CD4-positive, alpha-beta T cell (primary cell): ENCODE data around the gene TRIM34. TPM values are rescaled to one million over a fixed set of nuclear protein-coding genes. Genes with fewer than 3 reads are reported as not detected.
"Not testable (repeated sequence)": the region's sequence is repeated elsewhere in the genome, so short reads cannot be mapped to it uniquely, and the experiment has no call there.

Experiments used
- ATAC-seq: fragments of 200-7000 bp; cut with Tn5 transposase; one replicate; pipeline ENCODE4 v1.10.0; 2022; ENCODE audit warnings: mild to moderate bottlenecking; ENCODE audit not compliant: poor library complexity
- CTCF ChIA-PET: fragments of 350-600 bp; sonication (Branson Sonifier 250); formaldehyde crosslinking; loops from one replicate; lab custom pipeline; 2021; ENCODE audit warnings: antibody characterized with exemption, inconsistent platforms; lab: Charles Lee
- POLR2A ChIA-PET: fragments of 350-600 bp; sonication (Branson Sonifier 250); formaldehyde crosslinking; loops from one replicate; lab custom pipeline; 2021; ENCODE audit warnings: antibody characterized with exemption, inconsistent platforms; lab: Charles Lee
- DNase-seq, 14 experiments: peaks; one replicate each; pipeline ENCODE4 v3.0.0-alpha.2; 2013 to 2020; ENCODE audit warnings: mixed read lengths in 2 of 14
- H3K27ac ChIP-seq, 2 donors: one replicate each; pipeline versions ENCODE4 v1.5.1 to v1.7.0; 2013; ENCODE audit warnings: low read length in 2 of 2, low read depth in 1 of 2, mild to moderate bottlenecking in 1 of 2
- H3K27me3 ChIP-seq, 2 experiments: 1 replicate in 1 of 2; 2 replicates in 1 of 2; pipeline versions ENCODE4 v1.6.1 to v1.7.0; 2013; ENCODE audit warnings: low read length in 2 of 2, control low read depth in 1 of 2, mild to moderate bottlenecking in 1 of 2, moderate library complexity in 1 of 2; ENCODE audit not compliant: insufficient read depth in 2 of 2, control insufficient read depth in 1 of 2
- H3K36me3 ChIP-seq: one replicate; pipeline ENCODE4 v1.6.1; 2013; ENCODE audit warnings: low read length, control low read depth; ENCODE audit not compliant: insufficient read depth
- H3K4me1 ChIP-seq: one replicate; pipeline ENCODE4 v1.6.1; 2013; ENCODE audit warnings: low read length, control low read depth; ENCODE audit not compliant: insufficient read depth
- H3K4me3 ChIP-seq: one replicate; pipeline ENCODE4 v1.5.1; 2013; ENCODE audit warnings: mild to moderate bottlenecking, low read length, moderate library complexity
- H3K9me3 ChIP-seq, 2 experiments: 1 replicate in 1 of 2; 2 replicates in 1 of 2; pipeline versions ENCODE4 v1.6.1 to v1.7.0; 2013; ENCODE audit warnings: low read length in 2 of 2, mild to moderate bottlenecking in 2 of 2, control low read depth in 1 of 2, moderate library complexity in 1 of 2; ENCODE audit not compliant: control insufficient read depth in 1 of 2, insufficient read depth in 1 of 2
- H3K27ac Mint-ChIP-seq: one replicate; pipeline ENCODE4 v1.8.0; 2020; ENCODE audit warnings: mixed read lengths
- H3K27me3 Mint-ChIP-seq: one replicate; pipeline ENCODE4 v1.8.0; 2021; ENCODE audit warnings: mixed read lengths
- H3K36me3 Mint-ChIP-seq: one replicate; pipeline ENCODE4 v1.8.0; 2021; ENCODE audit warnings: low read depth, mixed read lengths
- H3K4me1 Mint-ChIP-seq: one replicate; pipeline ENCODE4 v1.8.0; 2021; ENCODE audit warnings: low read depth, mixed read lengths
- H3K4me3 Mint-ChIP-seq: one replicate; pipeline ENCODE4 v1.8.0; 2020; ENCODE audit warnings: mild to moderate bottlenecking, mixed read lengths
- H3K9me3 Mint-ChIP-seq: one replicate; pipeline ENCODE4 v1.8.0; 2020; ENCODE audit warnings: mixed read lengths
- CTCF ChIP-seq: fragments of 200-600 bp; IDR thresholded peaks from one replicate; pipeline ENCODE4 v1.8.0; 2022; ENCODE audit warnings: antibody characterized with exemption, mild to moderate bottlenecking
- intact Hi-C, 2 experiments: fragments of 100-400 bp; cut with DNase I in 1 of 2; cut with micrococcal nuclease in 1 of 2; formaldehyde crosslinking; loops; one replicate each; pipeline versions ENCODE4 v1.15.1 to v1.9.0; 2023 to 2025; cut with DNase I, micrococcal nuclease
- total RNA-seq, 174 experiments: library from RNA in 2 of 174; stranded (reverse) in 2 of 174; gene quantifications; one replicate each; pipeline ENCODE4 v1.2.3 and lab custom pipeline; 2021 to 2026

The TRIM34 gene
- total RNA-seq, 2 experiments from 2014 or later, result 3.0 to 3.5 TPM

DNA sequence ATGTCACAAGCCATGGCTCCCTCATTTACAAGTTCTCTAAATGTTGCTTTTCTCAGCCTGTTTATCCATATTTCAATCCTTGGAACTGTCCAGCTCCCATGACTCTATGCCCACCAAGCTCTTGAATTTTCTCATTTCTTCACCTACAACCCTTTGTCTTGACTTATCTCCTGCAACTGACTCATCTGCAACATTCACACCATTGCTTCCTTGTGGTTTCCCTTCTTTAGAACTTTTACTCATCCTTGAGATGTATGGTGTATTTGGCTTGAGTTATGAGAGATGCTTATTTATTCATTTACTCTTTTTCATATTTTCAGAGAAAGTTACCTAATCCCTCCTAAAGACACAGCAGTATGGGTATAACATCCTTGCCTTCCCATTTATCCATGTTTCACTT is 18.8 kb downstream of the TRIM34 start:
- H3K27me3 ChIP-seq, result no peaks in the 10 kb centered on the region
- no peaks in the 10 kb centered on the region for H3K4me1 ChIP-seq
- no peaks in the 10 kb centered on the region for H3K9me3 Mint-ChIP-seq
- no peaks in the 10 kb centered on the region for H3K4me1 Mint-ChIP-seq
- ATAC-seq (no peak), DNase-seq (no peak)
- H3K4me3 Mint-ChIP-seq, result no peak overlapping the region
- H3K27ac ChIP-seq, result no peak overlapping the region
- CTCF ChIA-PET, result no interaction called here
- POLR2A ChIA-PET, result no interaction called here
- H3K4me3 ChIP-seq, result no peak overlapping the region
- intact Hi-C loops, result no loop called here
- no peaks in the 10 kb centered on the region for H3K27me3 Mint-ChIP-seq
- H3K9me3 ChIP-seq, result no peaks in the 10 kb centered on the region
- TF ChIP-seq CTCF, result no peak
- H3K27ac Mint-ChIP-seq, result no peak overlapping the region
- H3K36me3 Mint-ChIP-seq, result peaks cover 74% of the 10 kb centered on the region
- H3K36me3 ChIP-seq, result peaks cover 22% of the 10 kb centered on the region

DNA sequence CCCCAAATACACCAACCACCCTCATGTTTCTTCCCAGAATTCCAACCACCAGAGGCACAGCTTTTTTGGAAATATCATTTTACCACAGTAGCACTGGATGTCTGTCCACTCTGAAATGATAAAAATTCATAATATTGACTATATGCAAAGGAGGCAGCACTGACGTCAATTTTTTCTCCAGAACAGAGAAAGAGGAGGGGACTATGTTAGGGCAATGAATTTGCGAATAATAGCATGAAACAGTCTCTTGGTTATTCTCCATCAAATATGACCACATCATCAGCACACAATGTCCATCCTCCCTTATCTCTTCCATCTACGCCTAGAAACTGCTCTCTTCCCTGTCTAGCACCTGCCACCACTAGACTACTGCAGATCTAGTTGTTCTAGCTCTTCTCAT is 21.3 kb downstream of the TRIM34 start:
- no peak overlapping the region for H3K4me3 ChIP-seq
- ChIA-PET CTCF (interaction anchor here (0.6 kb wide), 1 partner anchor 9 kb away, joined by 3 read pairs; no protein-coding TSS in a partner anchor), POLR2A (no interaction called here)
- H3K27ac ChIP-seq, result no peak overlapping the region
- intact Hi-C loops, result no loop called here
- Mint-ChIP-seq H3K9me3 (no peaks in the 10 kb centered on the region), H3K4me3 (no peak overlapping the region), H3K27me3 (no peaks in the 10 kb centered on the region), H3K27ac (no peak overlapping the region), H3K4me1 (no peaks in the 10 kb centered on the region), H3K36me3 (peaks cover 51% of the 10 kb centered on the region)
- H3K4me1 ChIP-seq, result no peaks in the 10 kb centered on the region
- TF ChIP-seq CTCF, result no peak
- no peaks in the 10 kb centered on the region for H3K9me3 ChIP-seq
- DNase-seq, result no peak
- H3K27me3 ChIP-seq, result no peaks in the 10 kb centered on the region
- H3K36me3 ChIP-seq, result peaks cover 22% of the 10 kb centered on the region
- no peak for ATAC-seq

DNA sequence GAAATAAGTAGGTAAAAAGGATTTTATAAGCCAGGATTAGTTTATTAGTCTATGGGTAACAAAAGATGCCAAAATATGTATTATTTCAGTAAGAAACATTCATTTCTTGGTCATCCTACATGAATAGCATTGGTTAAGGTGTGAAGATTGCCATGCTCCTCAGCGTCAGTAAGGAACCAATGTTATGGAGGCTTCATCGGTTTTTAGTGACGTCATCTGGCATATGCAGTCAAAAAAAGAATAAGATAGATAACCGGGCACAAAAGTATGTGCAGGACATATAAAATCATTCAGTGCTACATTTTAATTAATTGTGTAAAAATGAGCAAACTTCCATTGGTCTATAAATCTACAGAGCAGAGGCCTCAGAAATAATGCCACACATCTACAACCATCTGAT is 30.7 kb downstream of the TRIM34 start:
- intact Hi-C loops, result no loop called here
- H3K4me3 Mint-ChIP-seq, result no peak overlapping the region
- Histone ChIP-seq H3K27me3 (no peaks in the 10 kb centered on the region), H3K27ac (no peak overlapping the region), H3K4me3 (no peak overlapping the region), H3K4me1 (no peaks in the 10 kb centered on the region), H3K36me3 (no peaks in the 10 kb centered on the region), H3K9me3 (peaks cover 4 to 9% of the 10 kb centered on the region in 2 experiments)
- CTCF ChIA-PET, result no interaction called here
- no peaks in the 10 kb centered on the region for H3K27me3 Mint-ChIP-seq
- POLR2A ChIA-PET, result no interaction called here
- DNase-seq, result no peak
- peaks cover 16% of the 10 kb centered on the region for H3K36me3 Mint-ChIP-seq
- peaks cover 2% of the 10 kb centered on the region for H3K9me3 Mint-ChIP-seq
- no peak overlapping the region for H3K27ac Mint-ChIP-seq
- no peak for ATAC-seq
- no peak for TF ChIP-seq CTCF
- no peaks in the 10 kb centered on the region for H3K4me1 Mint-ChIP-seq

DNA sequence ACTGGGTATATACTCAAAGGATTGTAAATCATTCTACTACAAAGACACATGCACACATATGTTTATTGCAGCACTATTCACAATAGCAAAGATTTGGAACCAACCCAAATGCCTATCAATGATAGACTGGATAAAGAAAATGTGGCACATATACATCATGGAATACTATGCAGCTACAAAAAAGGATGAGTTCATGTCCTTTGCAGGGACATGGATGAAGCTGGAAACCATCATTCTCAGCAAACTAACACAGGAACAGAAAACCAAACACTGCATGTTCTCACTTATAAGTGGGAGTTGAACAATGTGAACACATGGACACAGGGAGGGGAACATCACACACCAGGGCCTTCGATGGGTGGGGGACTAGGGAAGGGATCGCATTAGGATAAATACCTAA is 32.2 kb downstream of the TRIM34 start:
- H3K27me3 Mint-ChIP-seq, POLR2A ChIA-PET, H3K9me3 ChIP-seq, H3K4me3 ChIP-seq, H3K27ac Mint-ChIP-seq, H3K9me3 Mint-ChIP-seq, H3K4me3 Mint-ChIP-seq, H3K36me3 ChIP-seq, H3K4me1 ChIP-seq, H3K27me3 ChIP-seq, H3K27ac ChIP-seq, DNase-seq, H3K4me1 Mint-ChIP-seq, ATAC-seq, intact Hi-C loops: not testable (repeated sequence)
- CTCF ChIA-PET, result interaction anchor here (0.7 kb wide), 1 partner anchor 14 kb away, joined by 3 read pairs; no protein-coding TSS in a partner anchor
- peaks cover 25% of the 10 kb centered on the region for H3K36me3 Mint-ChIP-seq
